GM12878 (cell line): ENCODE measurements around the gene CUL4A. TPM values are rescaled to one million over a fixed set of nuclear protein-coding genes. Genes with fewer than 3 reads are reported as not detected.

ENCODE experiments used
- ATF2 ChIP-seq: IDR thresholded peaks from 2 replicates; pipeline ENCODE4 v1.6.1; 2012; ENCODE audit warnings: low read length, inconsistent platforms
- ATF3 ChIP-seq: IDR thresholded peaks from 2 replicates; pipeline ENCODE4 v1.6.1; 2011; ENCODE audit warnings: low read depth, mild to moderate bottlenecking, low read length, moderate library complexity, borderline replicate concordance; ENCODE audit errors: extremely low read depth
- ATF7 ChIP-seq: fragments of 450-650 bp; IDR thresholded peaks from 2 replicates; pipeline ENCODE4 v1.6.1; 2016; ENCODE audit warnings: low read depth, mild to moderate bottlenecking
- BACH1 ChIP-seq: fragments of 450-650 bp; IDR thresholded peaks from 2 replicates; pipeline ENCODE4 v1.6.1; 2017; ENCODE audit warnings: mild to moderate bottlenecking, borderline replicate concordance
- DPF2 ChIP-seq: fragments of 450-650 bp; IDR thresholded peaks from 2 replicates; pipeline ENCODE4 v1.6.1; 2017; ENCODE audit warnings: mild to moderate bottlenecking
- FOXM1 ChIP-seq: IDR thresholded peaks from 2 replicates; pipeline ENCODE4 v1.6.1; 2012; ENCODE audit warnings: low read depth, mild to moderate bottlenecking, inconsistent platforms, low read length, moderate library complexity
- HDAC6 ChIP-seq: fragments of 200-600 bp; sonication (generic); IDR thresholded peaks from one replicate; pipeline ENCODE4 v1.8.0; 2017; ENCODE audit warnings: antibody characterized with exemption; ENCODE audit not compliant: unreplicated experiment
- IRF5 ChIP-seq: fragments of 450-650 bp; IDR thresholded peaks from 2 replicates; pipeline ENCODE4 v1.6.1; 2017; ENCODE audit warnings: borderline replicate concordance
- JUNB ChIP-seq: IDR thresholded peaks from 2 replicates; pipeline ENCODE4 v1.6.1; 2016; ENCODE audit warnings: antibody characterized with exemption, mild to moderate bottlenecking
- KAT2A ChIP-seq: conservative IDR thresholded peaks from 2 replicates; pipeline ENCODE4 v1.6.1; 2011; ENCODE audit warnings: low read depth, low read length; ENCODE audit not compliant: control insufficient read depth
- NR2C1 ChIP-seq: fragments of 450-650 bp; IDR thresholded peaks from 2 replicates; pipeline ENCODE4 v1.6.1; 2017; ENCODE audit warnings: antibody characterized with exemption, mild to moderate bottlenecking, moderate library complexity
- NR2F1 ChIP-seq: fragments of 450-650 bp; conservative IDR thresholded peaks from 2 replicates; pipeline ENCODE4 v1.6.1; 2017; ENCODE audit warnings: mild to moderate bottlenecking
- PKNOX1 ChIP-seq: fragments of 450-650 bp; IDR thresholded peaks from 2 replicates; pipeline ENCODE4 v1.6.1; 2016; ENCODE audit warnings: mild to moderate bottlenecking
- RCOR1 ChIP-seq: conservative IDR thresholded peaks from 2 replicates; pipeline ENCODE4 v1.6.1; 2012; ENCODE audit warnings: low read depth, low read length, improper control_type of control experiment
- SIX5 ChIP-seq: IDR thresholded peaks from 2 replicates; pipeline ENCODE4 v1.6.1; 2011; ENCODE audit warnings: mild to moderate bottlenecking, low read depth, low read length, moderate library complexity; ENCODE audit not compliant: severe bottlenecking
- SUPT20H ChIP-seq: IDR thresholded peaks from 2 replicates; pipeline ENCODE4 v1.6.1; 2011; ENCODE audit warnings: low read depth, mild to moderate bottlenecking, low read length, moderate library complexity, borderline replicate concordance; ENCODE audit not compliant: control insufficient read depth
- TCF12 ChIP-seq: IDR thresholded peaks from 2 replicates; pipeline ENCODE4 v1.6.1; 2011; ENCODE audit warnings: low read depth, mild to moderate bottlenecking, low read length
- USF2 ChIP-seq: IDR thresholded peaks from 2 replicates; pipeline ENCODE4 v1.6.1; 2011; ENCODE audit warnings: low read depth, low read length, improper control_type of control experiment, borderline replicate concordance
- ZBTB11 ChIP-seq: fragments of 450-650 bp; formaldehyde crosslinking; IDR thresholded peaks from 2 replicates; pipeline ENCODE4 v1.5.0; 2022; ENCODE audit warnings: mild to moderate bottlenecking, missing genetic modification characterization
- ZNF217 ChIP-seq: fragments of 450-650 bp; IDR thresholded peaks from 2 replicates; pipeline ENCODE4 v1.6.1; 2017; ENCODE audit warnings: antibody characterized with exemption, mild to moderate bottlenecking
- ZSCAN29 ChIP-seq: fragments of 450-650 bp; IDR thresholded peaks from 2 replicates; pipeline ENCODE4 v1.6.1; 2017; ENCODE audit warnings: mild to moderate bottlenecking, moderate library complexity
- polyA plus RNA-seq, 11 experiments: library from polyadenylated mRNA; depleted of rRNA in 4 of 11; unstranded in 6 of 11; stranded (reverse) in 5 of 11; fragments of >200 nt; fragmentation: Nextera tagmentation in 4 of 11; fragmentation: Illumina TruSeq in 1 of 11; extraction: Ambion mirVana in 4 of 11; extraction: Trizol in 1 of 11; gene quantifications; 1 replicate in 1 of 11; 2 replicates in 10 of 11; pipeline versions ENCODE4 v1.2.1 to v1.2.3, GENCODE V29; 2011 to 2016; ENCODE audit warnings: inconsistent platforms in 2 of 11, missing spikeins in 2 of 11, low read depth in 1 of 11
- total RNA-seq, 4 experiments: library from RNA; depleted of rRNA in 3 of 4; stranded (reverse); fragments of >200 nt in 3 of 4; fragmentation: Illumina TruSeq in 1 of 4; extraction: Trizol in 1 of 4; gene quantifications; 2 replicates each; pipeline versions ENCODE4 v1.2.1 to v1.2.3, GENCODE V29; 2013 to 2021

Gene CUL4A
- total and polyA plus RNA-seq, 10 of the 15 experiments (the other 5 are each of a cell fraction or from before 2014, with no cell fraction given): 19.7 to 74.3 (median 55.6) TPM

GRCh38 chr13:113209759-113210421, 477 bp downstream of the CUL4A start (continued):
- TF ChIP-seq ZBTB11 (CRISPR knock-in tag): no peak
- TF ChIP-seq ATF7: no peak
- no peak for TF ChIP-seq IRF5
- TF ChIP-seq KAT2A: no peak
- TF ChIP-seq NR2C1: 0 out of 2 replicates have a peak, but pooled peaks have one; percentile 10
- peak; percentile 57 for TF ChIP-seq NR2F1
- no peak for TF ChIP-seq PKNOX1
- TF ChIP-seq TCF12: peak; percentile 31; the same call in 1 of the 2 replicates
- no peak for TF ChIP-seq FOXM1
- TF ChIP-seq HDAC6: peak; percentile 41
- TF ChIP-seq SUPT20H: no peak
- 0 out of 2 replicates have a peak, but pooled peaks have one; percentile 9 for TF ChIP-seq ATF3
- peak; percentile 43; the same call in 1 of the 2 replicates for TF ChIP-seq USF2
- no peak for TF ChIP-seq RCOR1
- TF ChIP-seq ZSCAN29: no peak
- no peak for TF ChIP-seq ZNF217
- TF ChIP-seq BACH1: peak; percentile 43; the same call in 1 of the 2 replicates
- TF ChIP-seq ATF2: no peak
- no peak for TF ChIP-seq JUNB
- no peak for TF ChIP-seq SIX5
- no peak for TF ChIP-seq DPF2
